Measurements from ENCODE around the gene AIP.

Gene AIP

DNA sequence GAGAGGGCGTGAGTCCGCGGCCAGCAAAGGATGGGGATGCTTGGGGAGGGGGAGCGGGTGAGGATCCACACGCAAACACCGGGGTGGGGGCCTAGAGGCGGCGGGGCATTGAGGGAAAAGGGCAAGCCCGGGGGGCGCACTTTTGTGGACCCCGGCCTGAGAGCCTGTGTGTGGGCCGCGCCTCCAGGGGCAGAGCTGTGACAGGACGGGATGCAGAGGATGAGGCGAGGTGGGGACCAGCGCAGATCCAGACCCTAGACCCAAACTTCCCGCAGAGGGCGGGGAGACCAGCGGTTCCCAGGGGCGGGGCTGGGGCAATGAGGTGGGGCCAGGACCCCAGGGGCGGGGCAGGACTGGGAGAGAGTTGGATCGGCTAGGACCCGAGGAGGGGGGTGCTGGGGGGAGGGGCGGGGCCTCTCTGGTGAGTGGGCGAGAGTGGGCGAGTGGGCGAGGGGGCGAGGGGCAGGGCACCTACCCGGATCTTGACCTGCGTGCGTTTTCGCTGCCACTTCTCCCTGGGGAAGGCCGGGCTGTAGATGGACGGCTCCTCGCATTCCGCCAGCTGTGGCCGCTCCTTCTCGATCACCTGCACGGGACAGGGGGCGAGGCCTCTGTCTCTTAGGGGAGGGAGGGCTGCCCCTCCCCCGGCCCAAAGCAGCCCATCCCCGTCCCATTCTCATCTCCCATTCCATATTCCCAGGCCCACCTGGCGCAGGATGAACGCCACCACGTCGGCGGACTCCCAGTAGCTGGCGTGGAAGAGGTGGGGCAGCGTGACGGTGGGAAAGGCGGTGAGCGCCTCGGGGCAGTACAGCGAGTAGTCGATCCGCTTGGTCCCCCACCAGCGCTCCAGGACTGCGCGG, 11.8 kb downstream of the AIP start:
- DNase-seq, result no peak

DNA sequence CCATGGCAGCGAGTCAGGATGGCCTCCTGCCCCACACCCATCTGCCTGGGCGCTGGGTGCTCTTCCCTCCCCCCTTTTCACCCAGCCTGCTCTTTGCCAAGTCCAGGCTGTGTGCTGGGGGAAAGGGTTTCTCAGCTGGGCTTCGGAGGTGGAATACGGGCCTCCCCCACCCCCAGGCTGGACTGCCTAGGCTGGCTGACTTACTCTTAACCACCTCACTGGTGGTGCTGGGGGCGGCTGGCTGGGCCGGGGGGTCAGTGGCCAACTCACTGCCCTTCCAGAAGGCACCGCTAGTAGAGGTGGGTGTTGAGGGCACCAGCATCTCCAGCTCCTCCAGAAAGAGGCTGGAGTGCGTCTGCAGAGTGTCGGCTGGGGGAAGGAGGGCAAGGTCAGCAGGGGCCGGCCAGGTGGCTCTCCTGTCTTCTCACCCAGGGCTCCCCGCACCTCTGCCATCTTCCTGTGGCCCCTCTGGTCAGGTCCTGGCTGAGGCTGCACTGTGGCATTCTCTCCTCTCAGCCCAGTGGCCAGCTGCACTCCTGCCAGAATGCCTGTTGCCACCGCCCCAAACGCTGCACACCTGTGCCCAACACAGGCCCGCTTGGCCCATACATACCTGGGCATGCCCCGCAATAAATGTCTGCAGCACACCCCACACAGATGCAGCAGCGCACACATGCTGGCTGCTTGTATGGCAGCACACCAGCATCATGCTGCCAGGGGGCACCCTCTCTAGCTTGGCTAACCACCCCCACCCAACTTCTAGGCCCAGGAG, 12.6 kb downstream of the AIP start:
- DNase-seq, result no peak

DNA sequence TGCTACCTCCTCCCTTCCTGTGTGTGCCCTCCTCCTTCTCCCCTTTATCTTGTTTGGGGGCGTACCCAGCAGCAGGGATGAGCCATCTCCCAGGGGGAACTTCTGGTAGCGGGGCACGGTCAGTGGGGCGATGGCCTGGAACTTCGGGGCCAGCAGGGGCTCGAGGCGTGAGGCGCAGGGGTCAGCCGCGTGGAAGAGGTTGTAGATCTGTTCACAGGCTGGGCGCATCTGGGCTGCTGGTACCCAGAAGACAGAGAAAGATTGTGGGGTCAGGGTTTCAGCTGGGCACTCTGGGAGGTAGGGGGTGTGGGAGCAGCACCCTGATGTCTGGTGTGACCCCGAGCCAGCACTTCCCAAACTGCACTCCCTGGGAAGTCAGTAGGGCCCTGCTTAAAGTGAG, 13.3 kb downstream of the AIP start:
- no peak for DNase-seq

DNA sequence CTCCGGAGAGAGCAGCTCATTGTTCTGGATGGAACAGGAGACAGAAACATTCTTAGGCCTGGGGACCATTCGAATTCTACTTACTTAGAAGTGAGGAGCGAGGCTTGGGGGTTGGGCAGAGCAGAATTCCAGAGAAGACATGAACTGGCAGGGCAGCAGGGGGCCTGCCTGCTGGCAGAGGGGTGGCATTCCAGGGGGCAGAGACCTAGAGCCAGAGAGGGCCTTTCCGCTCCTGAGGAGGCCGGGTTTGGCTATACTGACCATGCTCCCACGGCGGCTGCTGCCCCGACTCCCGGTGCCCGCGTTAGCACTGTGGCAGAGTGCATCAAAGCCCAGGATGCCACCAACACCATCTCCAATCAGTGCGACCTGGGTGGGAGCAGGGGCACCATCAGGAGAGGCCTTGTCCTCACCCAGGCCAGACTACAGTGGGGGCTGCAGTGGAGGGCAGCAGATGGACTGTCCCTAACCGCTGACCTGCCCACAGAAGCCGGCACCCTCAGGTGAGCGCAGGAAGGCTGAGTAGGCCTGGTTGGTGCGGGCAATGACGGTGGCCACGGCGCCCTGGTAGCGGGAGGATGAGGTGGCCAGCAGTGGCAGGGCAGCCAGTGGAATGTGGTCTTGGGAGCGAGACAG, 14.9 kb downstream of the AIP start:
- DNase-seq, result no peak

DNA sequence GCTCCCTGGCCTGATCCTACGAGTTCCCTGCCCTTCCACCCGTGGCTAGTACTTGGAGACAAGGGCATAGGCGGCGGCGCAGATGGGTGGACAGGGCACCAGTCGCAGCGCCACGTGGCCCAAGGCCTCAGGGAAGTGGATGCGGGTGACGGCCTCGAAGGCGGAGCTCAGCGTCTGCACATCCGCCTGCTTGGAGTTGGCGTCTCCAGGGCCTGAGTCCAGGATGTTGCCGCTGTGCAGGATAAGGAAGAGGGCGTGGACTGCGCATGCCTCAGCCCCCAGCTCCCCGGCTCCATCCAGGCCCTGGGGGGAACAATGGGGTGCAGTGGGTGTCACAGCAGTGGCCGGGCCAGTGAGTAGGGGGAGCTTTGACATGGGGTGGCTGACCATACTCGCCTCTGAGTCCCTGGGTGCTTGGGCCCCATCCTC, 15.7 kb downstream of the AIP start:
- no peak for DNase-seq

DNA sequence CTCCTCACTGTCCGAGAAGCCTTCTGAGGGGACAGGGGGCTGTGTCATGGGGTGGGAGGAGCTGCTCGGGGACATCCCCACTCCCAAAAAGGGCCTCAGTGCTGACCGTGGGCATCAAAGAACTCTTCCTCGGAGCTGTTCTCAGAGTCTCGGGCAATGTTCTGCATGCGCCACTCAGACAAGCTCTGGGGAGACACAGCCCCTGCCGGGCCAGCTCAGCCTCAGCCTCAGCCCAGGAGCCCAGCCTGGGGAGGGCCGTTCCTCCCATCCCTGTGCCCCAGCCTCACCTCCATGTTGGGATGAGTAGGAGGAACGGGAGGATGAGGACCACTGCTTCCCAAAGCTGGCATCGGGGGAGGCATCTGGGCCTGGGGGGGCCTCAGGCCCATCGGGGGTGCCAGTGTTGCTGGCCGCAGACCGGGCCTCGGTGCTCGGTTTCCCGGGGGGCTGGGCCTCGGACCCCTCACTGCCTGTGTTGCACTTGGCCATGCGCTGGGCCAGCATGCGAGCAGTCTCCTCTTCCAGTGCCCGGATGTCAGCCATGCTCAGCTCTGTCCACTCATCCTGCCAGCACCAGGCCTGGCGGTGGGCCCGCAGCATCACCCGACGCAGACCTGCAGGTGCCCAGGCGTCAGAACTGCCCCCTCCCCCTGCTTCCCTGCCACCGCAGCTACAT, 17.1 kb downstream of the AIP start:
- DNase-seq, result no peak

DNA sequence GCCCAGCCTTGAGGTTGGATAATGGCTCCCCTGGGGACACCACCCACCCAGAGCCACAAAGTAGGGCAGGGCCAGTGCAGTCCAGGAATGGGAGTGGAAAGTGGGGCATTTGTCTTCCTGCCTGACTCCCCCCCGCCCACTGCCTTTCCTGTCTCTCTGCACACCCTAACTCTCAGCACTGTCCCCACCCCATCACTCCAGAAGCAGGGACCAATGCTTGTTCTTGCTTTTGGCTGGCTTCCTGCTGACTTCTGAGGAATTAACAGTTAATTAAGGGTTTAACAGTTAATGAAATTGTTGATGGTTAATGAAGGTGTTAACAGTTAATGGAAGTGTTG, 17.6 kb downstream of the AIP start:
- no peak for DNase-seq

DNA sequence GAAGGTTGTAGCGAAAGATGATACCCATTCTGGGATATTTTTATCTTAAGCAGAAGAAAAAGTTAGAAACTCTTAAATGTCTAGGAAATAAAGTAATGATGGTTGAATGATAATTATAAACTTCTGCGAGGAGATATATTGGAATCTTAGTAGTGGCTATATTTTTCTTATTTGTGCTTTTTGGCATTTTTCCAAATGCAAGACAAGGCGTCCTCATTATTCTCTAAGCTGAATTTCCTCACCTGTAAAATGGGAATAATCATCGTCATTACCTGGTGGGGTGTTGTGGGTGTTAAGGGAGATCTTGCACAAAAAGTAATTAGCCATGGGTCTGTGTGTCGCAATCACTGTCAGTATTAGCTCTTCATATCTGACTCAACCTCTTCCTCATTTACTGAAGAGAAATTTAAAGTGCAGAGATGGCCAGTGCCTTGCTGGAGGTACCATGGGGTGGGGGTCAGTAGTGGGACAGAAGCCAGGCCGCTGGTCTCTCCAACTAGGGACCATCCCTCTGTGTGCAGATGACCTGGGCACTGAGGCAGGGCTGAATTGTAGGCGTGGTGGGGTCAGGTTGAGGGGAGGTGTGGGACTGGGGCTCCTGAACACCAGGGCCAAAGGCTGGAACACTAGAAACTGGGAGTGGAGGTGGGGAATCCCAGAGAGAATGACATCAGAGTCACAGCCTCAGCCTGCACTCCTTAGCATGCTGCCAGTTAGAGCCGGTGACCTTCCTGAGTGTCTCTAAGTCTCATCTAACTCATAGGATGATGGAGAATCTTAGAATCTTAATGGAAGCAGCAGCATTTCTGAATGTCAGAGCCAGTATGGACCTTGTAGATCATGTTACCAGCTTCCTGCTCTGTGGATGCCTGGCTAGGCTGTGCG, 18.2 kb downstream of the AIP start:
- DNase-seq, result no peak

DNA sequence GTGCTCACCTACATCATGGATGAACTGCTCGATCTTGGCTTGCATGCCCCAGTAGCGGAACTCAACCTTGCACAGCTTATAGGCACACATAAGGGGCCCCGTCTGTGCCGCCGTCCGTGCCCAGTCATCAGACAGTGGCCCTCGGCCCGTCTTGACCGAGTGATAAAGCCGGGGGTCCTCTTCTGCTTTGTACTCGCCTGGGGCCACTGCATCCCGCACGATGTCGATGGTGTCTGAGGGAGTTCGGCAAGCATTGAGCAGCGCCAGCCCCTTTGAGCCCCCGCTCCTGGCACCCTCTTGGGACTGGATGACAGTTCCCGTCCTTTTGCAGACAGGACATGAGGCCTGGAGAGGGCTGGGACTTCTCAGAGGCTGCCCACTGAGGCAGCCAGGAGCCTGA, 19.0 kb downstream of the AIP start:
- no peak for DNase-seq

DNA sequence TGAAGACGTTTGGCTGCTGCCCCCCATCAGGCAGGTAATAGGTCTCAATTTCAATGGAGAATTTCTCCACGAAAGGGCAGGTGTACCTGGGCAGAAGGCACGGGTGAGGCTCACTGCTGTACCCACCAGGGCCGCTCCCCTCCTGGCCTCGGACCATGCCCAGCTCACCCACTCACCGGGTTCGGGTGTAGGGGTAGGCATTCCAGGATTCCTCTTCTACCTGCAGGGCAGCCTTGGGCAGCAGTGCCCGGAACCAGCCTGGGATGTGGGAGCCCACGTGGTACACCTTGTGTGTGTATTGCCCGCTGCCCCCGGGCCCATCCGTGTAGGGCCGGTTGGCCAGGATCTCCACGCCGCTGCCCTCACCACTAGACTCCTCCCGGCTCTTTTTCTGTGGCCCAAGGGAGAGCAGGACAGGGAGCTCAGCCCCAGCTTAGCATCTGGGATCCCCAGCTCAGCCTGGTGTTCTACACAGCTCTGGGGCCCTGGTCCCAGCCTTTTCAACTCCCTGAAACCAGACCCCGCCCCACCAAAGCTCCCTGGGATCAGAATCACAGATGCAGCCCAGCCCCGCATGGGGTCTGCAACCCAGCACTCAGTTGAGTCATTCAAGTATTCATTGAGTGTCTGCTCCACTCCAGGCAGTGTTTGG, 19.6 kb downstream of the AIP start:
- DNase-seq, result no peak

DNA sequence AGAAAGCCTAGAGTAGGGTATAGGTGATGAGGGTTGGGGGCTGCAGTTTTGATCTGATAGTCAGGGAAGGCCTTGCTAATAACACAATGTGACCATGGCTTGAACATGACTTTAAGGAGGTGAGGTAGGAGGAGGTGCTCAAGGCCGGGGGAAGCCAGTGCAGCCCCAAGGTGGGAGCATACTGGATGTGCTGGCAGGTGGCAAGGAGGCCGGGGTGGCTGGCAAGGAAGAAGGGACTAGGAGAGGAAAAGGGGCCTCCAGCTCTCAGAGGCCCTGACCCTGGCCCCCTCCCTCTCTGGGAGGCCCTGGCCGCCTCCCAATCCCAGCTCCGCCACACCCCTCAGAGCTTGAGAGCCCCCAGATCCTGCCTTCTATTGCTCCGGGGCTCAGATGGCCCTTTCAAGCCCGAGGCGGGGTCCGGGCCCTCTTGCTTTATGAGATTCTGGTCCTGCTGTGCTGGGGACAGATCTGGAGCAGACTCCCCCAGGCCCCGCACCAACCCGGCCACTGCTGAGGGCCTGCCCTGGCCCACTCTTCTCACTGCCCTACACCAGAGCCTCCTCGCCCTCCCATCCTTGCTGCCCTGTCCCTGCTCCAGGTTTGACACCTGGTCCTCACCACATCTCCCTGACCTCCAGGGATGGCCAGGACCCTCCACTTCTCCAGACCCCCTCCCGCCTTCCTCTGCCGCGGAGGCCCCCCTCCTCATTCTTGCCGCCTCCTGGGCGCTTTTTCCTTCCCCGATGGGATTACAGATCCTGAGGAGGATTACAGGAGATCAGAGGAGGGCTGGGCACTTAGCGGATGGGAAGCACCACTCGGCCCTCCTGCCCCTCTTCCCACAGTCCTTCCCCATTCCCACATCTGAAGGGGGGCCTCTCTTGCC, 20.5 kb downstream of the AIP start:
- DNase-seq, result no peak

DNA sequence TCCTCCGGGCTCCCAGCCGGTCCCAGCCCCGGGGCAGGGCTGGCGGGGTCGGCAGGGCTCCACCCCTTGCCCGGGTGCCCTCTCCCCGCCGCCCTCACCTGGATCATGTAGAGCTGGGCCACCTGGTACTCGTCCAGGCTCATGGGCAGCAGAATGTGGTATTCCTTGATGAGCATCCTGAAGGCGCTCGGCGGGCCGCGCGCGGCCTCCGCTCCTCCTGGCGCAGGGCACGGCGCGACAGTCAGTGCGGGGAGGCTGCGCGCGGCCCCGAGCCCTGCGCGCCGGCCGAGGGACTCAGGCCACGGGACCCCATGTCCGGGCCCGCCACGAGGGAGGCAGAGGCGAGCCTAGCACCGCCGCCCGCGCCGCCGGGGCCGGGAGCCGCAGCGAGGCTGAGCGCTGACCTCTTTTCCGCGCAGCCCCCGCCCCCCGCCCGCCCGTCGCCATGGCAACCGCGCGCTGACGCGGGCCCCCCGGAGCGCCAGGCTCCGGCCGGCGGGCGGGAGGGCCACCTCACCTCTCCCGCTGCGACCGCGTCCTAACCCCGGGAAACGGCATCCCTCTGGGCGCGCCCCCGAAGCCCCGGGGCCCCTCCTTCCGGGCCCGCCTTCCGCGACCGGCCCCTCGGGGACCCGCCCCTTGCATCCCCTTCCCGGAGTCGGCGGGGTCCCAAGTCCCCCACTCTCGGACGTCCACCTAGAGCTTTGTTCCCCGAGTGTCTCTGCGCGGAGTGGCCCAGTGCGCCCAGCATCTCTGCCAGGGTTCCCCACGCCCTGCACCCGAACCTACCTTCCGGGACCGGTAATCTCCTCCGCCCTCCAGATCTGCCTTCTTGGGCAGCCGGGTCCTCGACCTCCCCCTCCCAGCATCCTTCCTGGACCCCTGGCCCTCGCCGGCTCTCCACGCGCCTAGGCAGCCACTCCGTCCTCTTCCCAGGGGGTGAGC, 21.5 kb downstream of the AIP start:
- DNase-seq, result no peak

DNA sequence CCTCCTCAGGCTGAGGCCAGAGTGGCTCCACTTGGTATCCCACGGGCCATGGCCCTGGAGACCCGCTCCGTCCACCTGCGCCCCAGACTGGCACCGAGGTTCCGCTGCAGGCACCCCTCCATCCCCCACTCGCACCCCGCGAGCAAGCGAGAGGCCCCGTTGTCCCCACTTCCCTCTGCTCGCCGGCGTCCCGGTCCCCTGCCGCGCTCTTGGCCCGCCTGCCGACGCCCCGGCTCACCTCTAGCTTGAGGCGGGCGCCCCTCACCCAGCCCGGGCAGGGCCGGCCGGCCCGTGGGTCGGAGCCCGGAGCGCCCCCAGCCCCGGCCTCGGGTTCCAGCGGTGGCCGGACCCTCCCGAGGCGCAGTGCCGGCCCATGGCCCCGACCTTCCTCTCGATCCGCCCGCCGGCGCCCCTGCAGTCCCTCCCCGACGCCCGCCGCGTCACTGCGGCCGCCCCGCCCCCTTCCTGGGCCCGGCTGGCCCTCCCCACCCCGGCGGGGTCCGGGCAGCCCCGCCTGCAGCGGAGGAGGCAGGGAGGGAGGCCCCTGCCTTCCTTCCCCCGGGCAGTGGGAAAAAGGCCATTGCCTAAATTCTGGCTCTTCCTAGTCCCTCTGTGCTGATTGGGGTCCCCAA, 22.2 kb downstream of the AIP start, which contains the start of gene PITPNM1:
Gene PITPNM1, minus strand, starts transcription at position 414 of the 632 bp plus-strand sequence. CDS start 1,183 bp downstream, outside the sequence.
- DNase-seq, result peak in 1 of 2 experiments; percentile 32

DNA sequence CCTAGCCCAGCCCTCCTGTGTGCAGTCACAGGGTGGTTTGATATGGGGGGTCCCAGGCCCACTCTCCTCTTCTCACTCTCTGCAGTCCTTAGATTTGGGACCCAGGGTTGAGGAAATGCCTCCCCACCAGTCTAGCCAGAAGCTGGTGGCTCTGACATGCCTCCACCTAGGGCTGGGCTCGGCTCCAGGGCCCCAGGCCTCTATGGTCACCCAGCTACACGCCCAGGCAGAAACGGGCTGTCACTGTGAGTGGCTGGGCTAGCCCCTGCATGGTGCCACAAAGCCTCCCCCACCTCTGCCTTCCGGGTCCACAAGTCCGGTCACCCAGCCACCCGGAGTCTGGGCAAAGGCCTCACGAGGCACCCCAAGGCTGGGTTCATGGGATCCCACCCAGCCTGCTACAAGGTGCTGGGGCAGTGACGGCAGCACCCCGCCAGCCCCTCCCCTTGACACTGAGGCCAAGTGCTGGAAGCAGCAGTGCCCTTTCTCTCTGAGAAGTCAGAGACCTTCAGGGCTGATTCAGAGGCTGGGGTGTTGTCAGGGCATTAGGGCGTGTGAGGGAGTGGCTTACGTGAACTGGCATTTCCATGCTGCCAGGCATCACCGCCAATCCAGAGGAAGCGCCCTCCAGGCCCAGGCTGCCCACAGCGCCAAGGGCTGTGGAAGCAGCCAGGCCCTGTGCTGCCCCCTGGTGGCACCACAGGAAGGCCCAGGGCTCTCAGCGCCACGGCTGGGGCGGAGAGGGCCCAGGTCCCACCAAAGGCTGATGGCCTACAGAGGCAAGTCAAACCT, 23.0 kb downstream of the AIP start:
- DNase-seq, result peak; percentile 78 to 92

DNA sequence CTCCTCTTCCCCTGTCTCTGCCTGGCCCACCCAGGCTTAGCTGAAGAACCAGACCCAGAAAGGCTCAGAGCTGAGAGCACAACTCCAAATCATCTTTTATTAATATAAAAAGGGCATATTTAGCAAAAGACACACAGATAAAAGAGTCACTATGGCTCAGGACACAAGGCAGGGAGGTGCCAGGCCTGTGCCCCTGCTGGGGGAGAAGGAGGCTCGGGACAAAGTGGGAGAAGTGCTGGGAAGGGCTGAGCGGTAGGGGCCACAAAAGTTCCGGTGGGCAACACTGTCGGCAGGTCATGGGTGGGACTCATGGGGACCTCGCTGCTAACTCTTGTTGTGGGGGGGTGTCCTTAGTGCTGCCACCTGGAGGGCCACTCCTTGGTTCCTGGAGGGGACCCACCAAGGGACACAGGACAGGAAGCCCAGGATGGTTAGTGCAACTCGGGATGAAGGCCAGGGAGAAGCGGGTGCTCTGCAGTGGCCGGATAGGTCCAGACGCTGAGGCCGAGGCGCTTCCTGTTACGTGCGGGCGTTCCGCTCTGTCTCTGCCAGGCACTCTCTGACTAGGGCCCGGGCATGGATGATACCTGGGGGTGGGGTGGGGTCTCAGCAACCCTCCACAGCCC, 23.7 kb downstream of the AIP start:
- DNase-seq, result no peak

DNA sequence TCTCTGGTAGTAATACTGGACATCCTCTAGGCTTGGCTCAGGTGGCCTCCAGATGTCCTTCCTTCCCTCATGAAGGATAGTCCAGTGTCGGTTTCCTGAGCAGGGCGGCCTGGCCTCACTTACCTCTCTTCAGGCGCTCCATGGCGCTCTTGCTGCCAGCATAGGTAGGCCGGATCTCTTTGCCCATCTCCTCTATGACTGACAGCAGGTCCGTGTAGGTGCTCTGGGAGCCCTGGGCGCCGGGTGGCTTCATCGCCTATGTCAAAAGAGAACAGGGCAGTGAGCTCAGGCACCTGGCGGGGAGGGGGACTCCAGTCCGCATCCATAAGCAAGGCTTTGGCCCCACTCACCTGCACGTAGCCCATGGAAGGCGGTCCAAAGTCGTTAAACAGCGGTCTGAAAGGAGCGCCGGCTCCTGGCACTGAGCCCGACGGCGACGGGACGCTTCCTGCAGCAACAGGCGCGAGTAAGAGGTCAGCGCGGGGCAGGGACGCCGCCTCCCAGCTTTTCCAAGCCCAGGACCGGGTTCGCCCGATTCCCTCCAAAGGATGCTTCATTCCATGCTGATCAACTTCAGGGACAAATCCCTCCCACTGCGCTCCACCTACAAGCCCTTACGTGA, 24.5 kb downstream of the AIP start:
- DNase-seq, result no peak

Measured in NCI-H446 (cell line).